Measurements from ENCODE around the gene ANKMY2. TPM values are rescaled to one million over a fixed set of nuclear protein-coding genes. Genes with fewer than 3 reads are reported as not detected.
"Not testable (repeated sequence)": the region's sequence is repeated elsewhere in the genome, so short reads cannot be mapped to it uniquely, and the experiment has no call there.

ANKMY2 gene
- 6.9 and 8.4 TPM in 2 replicates for total RNA-seq

DNA sequence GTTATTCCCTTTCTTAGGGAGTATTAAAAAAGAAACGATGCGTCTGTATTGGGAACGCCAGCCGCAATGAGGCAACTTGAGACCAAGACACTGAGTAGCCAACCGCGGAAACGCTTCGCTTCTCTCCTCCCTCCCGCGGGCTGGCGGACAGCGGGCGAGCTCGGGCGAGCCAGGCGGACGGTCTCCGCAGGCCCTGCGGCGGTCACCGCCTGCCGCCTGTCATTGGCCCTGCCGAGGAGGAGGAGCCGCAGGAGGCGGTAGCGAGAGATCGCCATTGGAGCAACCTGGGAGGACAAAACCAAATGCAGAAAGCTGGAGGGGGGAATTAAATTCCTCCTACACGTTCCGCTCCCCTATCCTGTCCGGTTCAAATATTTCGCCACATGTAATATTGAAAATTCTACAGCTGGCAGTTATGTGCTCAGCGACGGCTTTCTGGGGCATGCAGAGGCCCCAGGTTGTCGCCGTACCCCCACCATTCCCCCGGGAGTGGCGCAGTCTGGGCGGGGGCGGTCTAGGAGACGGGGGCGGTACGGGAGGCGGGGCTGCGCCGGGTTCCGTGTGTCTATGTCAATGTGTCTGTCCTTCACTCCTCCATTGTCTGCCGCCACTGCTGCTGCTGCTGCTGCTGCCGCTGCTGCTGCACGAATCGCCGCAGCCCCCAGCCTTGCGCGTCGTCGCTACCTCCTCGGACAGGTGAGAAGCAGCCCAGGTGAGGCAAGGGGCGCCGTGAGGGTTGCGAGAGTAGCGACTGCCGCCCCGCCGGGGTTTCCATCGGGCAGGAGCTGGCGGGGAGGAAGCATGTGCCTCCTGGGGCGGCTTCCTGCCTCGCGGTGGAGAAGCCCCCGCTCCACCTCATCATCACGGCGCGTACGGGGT, at the start of gene ANKMY2, which contains the start of gene BZW2:
TSS of gene ANKMY2 (minus strand) at position 162 of the 879 bp plus-strand sequence. CDS start 181 bp downstream, outside the sequence.
TSS of gene BZW2 (plus strand) at position 589 of the 879 bp plus-strand sequence. CDS start 19,263 bp downstream, outside the sequence.
- peaks cover 60% of the 10 kb centered on the region for H3K4me1 Mint-ChIP-seq (ENCODE audit: low read depth)
- H3K9me3 Mint-ChIP-seq, result no peaks in the 10 kb centered on the region
- DNase-seq (ENCODE audit: low spot score), result peak; percentile 93
- peak within 1 kb of the TSS; percentile 98 for H3K4me3 Mint-ChIP-seq
- no peaks in the 10 kb centered on the region for H3K27me3 Mint-ChIP-seq (ENCODE audit: insufficient read depth)
- intact Hi-C loops (cut with micrococcal nuclease), result loop anchor here (1.0 to 10.0 kb wide), 9 partner anchors 17 to 1295 kb away; partner anchors contain the start of genes AHR, SNX13 and TSPAN13
- H3K36me3 Mint-ChIP-seq (ENCODE audit: low read depth), result peaks cover 28% of the 10 kb centered on the region
- H3K27ac Mint-ChIP-seq, result peak within 1 kb of the TSS; percentile 100

DNA sequence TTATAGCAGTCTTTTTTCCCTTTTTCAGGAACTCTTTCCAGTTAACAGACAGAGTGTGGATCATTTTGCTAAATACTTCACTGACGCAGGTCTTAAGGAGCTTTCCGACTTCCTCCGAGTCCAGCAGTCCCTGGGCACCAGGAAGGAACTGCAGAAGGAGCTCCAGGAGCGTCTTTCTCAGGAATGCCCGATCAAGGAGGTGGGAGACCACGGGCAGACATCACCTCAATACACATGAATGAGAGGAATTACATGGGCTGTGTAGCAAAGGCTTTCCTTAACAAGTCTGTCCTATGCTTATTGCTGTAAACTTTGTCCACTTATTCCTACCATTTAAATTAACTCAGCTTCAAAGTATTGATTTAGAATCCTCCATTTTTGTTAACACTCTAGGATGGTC, 49.3 kb upstream of the ANKMY2 start:
- Mint-ChIP-seq H3K27ac (no peak overlapping the region), H3K36me3 (ENCODE audit: low read depth) (peaks cover 50% of the 10 kb centered on the region), H3K4me1 (ENCODE audit: low read depth) (no peaks in the 10 kb centered on the region), H3K4me3 (no peak overlapping the region), H3K9me3 (no peaks in the 10 kb centered on the region), H3K27me3 (ENCODE audit: insufficient read depth) (no peaks in the 10 kb centered on the region)
- intact Hi-C loops (cut with micrococcal nuclease), result loop anchor here (1.0 to 2.0 kb wide), 2 partner anchors 48 to 223 kb away; partner anchors contain the start of gene BZW2
- DNase-seq (ENCODE audit: low spot score), result no peak

DNA sequence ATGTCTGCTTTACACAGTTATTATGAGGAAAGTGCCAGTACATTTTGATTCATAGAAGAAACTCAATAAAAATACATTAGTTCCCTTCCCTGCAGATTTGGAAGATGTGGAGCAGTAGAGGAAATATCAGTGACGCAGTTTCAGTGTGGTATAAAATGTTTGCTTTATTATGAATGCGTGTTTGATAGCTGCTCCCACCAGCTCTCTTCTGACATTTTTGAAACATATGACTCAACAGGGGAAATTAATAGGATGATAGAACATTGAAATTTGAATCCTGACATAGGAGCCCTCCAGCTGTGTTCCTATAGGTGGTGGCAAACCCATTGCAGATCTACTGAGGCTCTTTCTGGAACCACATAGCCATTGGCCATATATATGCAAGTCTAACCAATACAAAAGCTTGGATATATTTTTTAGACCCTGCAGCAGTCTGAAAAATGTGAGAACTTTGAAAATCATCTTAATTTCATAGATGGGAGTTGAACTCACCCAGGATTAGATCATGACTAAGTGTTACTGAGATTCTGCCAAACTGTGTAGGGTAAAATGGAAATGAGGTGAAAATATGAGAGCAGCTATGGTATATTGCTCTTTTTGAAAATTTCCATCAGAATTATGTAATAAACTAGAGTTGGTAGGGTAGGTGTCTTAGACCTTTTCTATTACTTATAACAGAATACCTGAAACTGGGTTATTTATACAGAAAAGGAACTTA, 48.2 kb upstream of the ANKMY2 start:
- intact Hi-C loops (cut with micrococcal nuclease), result loop anchor here (2.0 kb wide), 1 partner anchor 47 kb away; the partner anchor contains the start of gene BZW2
- no peaks in the 10 kb centered on the region for H3K4me1 Mint-ChIP-seq (ENCODE audit: low read depth)
- H3K4me3 Mint-ChIP-seq, result no peak overlapping the region
- H3K27ac Mint-ChIP-seq, result no peak overlapping the region
- H3K27me3 Mint-ChIP-seq (ENCODE audit: insufficient read depth), result no peaks in the 10 kb centered on the region
- no peaks in the 10 kb centered on the region for H3K9me3 Mint-ChIP-seq
- DNase-seq (ENCODE audit: low spot score), result no peak
- H3K36me3 Mint-ChIP-seq (ENCODE audit: low read depth), result peaks cover 42% of the 10 kb centered on the region

DNA sequence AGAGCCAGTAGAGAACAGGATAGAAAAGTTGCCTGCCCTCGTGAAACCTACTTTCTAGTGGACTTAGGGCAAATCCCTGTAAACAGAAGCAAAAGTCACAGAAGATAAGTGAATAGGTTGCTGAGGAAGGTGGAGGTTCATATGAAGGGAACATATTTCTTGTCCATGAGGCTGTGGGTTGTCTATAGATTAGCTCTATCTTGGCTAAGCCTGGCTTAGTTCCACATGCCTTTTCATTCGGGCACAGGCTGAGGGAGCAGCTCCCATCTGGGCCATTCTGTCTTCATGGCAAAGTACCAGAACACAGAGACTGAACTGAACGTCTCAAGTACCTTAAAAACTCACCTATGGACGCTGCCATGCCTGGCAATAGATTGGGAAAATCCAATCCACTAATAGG, 45.7 kb upstream of the ANKMY2 start:
- intact Hi-C loops (cut with micrococcal nuclease), result no loop called here
- H3K27me3 Mint-ChIP-seq (ENCODE audit: insufficient read depth), result no peaks in the 10 kb centered on the region
- no peak overlapping the region for H3K27ac Mint-ChIP-seq
- H3K4me1 Mint-ChIP-seq (ENCODE audit: low read depth), result no peaks in the 10 kb centered on the region
- DNase-seq (ENCODE audit: low spot score), result no peak
- H3K9me3 Mint-ChIP-seq, result no peaks in the 10 kb centered on the region
- no peak overlapping the region for H3K4me3 Mint-ChIP-seq
- H3K36me3 Mint-ChIP-seq (ENCODE audit: low read depth), result peaks cover 34% of the 10 kb centered on the region

DNA sequence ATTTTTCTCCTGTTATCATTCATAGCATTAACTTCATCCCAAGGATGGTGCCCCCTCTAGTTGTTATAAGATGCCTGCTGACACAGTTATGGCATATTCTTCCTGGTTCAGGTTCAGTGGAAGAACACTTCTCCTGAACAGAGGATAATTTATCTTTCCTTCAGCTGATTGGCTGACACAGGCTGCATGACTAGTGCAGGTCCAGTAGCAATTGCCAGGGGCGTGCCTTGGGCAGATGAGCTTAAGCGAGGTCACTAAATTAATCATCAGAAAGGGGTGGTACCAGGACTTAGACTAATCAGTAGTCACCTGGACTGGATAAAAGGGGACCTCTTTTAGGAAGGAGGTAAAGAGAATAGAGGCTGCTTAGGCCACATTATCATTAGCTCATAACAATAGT, 42.7 kb upstream of the ANKMY2 start:
- Mint-ChIP-seq H3K9me3 (no peaks in the 10 kb centered on the region), H3K27ac (no peak overlapping the region), H3K27me3 (ENCODE audit: insufficient read depth) (no peaks in the 10 kb centered on the region), H3K36me3 (ENCODE audit: low read depth) (peaks cover 41% of the 10 kb centered on the region), H3K4me1 (ENCODE audit: low read depth) (peaks cover 19% of the 10 kb centered on the region), H3K4me3 (no peak overlapping the region)
- no peak for DNase-seq (ENCODE audit: low spot score)
- intact Hi-C loops (cut with micrococcal nuclease), result no loop called here

DNA sequence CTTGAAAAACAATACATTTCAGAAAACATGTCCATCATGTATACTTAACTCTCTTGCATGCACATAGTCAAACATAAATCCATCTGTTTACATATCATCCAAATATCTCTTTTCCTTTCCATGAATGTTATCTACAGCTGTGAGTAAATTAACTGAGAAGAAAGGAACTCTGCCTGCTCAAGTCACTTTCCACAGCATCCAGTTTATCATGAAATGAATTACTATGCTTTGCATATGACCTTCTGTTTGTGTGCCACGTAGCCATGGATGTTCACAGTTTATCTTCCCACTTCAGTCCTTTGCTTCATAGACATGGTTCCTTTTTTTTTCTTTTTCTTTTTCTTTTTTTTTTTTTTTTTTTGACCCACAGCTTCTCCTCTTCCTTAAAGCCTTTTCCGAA, 40.0 kb upstream of the ANKMY2 start:
- peak overlapping the region; percentile 45 for H3K4me3 Mint-ChIP-seq
- peaks cover 42% of the 10 kb centered on the region for H3K36me3 Mint-ChIP-seq (ENCODE audit: low read depth)
- H3K27ac Mint-ChIP-seq, result peak overlapping the region; percentile 91
- H3K27me3 Mint-ChIP-seq (ENCODE audit: insufficient read depth), result no peaks in the 10 kb centered on the region
- intact Hi-C loops (cut with micrococcal nuclease), result no loop called here
- DNase-seq (ENCODE audit: low spot score), result no peak
- H3K9me3 Mint-ChIP-seq, result no peaks in the 10 kb centered on the region
- peaks cover 19% of the 10 kb centered on the region for H3K4me1 Mint-ChIP-seq (ENCODE audit: low read depth)

DNA sequence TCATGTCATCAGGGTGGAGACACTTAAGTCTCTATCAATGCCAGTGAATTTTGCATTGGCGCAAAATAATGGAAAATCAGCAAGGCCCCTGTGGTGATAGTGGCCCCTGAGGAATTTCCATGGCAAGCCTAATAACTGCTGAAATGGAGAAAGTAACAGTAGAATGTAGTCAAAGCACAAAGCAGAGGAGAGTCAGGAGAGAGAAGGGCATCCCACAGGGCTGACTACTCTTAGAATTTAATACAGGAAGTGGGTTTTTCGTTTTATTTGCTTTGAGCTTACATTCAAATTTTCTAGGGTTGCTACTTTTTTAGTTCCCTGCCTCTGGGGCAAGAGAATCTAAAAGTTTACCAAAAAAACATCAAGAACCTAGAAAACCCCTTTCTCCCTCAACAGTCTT, 39.4 kb upstream of the ANKMY2 start:
- H3K27me3 Mint-ChIP-seq (ENCODE audit: insufficient read depth), result no peaks in the 10 kb centered on the region
- peak overlapping the region; percentile 91 for H3K27ac Mint-ChIP-seq
- DNase-seq (ENCODE audit: low spot score), result no peak
- H3K4me3 Mint-ChIP-seq, result peak overlapping the region; percentile 45
- H3K4me1 Mint-ChIP-seq (ENCODE audit: low read depth), result peaks cover 19% of the 10 kb centered on the region
- H3K9me3 Mint-ChIP-seq, result no peaks in the 10 kb centered on the region
- H3K36me3 Mint-ChIP-seq (ENCODE audit: low read depth), result peaks cover 47% of the 10 kb centered on the region
- intact Hi-C loops (cut with micrococcal nuclease), result no loop called here

DNA sequence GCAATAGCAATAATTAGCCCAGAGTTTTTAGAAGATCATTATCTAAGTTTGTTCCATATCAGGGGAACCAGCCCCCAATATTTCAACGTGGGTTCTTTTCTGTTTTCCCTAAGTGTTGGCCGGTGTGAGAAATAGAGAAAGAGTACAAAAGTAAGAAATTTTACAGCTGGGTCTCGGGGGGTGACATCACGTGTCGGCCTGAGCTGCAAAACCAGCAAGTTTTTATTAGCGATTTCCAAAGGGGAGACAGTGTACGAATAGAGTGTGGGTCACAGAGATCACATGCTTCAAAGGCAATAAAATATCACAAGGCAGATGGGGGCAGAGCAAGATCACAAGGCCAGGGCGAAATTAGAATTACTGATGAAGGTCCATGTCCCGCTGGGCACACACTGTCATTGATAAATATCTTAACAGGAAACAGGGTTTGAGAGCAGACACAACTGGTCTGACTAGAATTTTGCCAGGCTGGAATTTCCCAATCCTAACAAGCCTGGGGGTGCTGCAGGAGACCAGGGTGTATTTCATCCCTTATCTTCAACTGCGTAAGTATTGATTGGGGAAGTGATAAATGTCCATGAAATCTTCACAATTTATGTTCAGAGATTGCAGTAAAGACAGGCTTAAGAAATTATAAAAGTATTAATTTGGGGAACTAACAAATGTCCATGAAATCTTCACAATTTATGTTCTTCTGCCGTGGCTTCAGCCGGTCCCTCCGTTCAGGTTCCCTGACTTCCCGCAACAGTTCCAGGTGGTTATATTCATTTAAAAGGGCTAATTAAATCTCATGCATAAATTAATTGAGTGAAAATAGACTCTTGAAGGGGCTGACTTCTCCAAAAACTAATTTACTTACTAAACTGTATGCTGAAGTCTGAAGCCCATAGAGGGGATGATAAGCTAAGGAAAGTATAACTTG, 33.4 kb upstream of the ANKMY2 start:
- intact Hi-C loops (cut with micrococcal nuclease); H3K4me3 Mint-ChIP-seq; H3K27ac Mint-ChIP-seq; H3K4me1 Mint-ChIP-seq (ENCODE audit: low read depth); H3K27me3 Mint-ChIP-seq (ENCODE audit: insufficient read depth); H3K9me3 Mint-ChIP-seq; DNase-seq (ENCODE audit: low spot score): not testable (repeated sequence)
- peaks cover 43% of the 10 kb centered on the region for H3K36me3 Mint-ChIP-seq (ENCODE audit: low read depth)

DNA sequence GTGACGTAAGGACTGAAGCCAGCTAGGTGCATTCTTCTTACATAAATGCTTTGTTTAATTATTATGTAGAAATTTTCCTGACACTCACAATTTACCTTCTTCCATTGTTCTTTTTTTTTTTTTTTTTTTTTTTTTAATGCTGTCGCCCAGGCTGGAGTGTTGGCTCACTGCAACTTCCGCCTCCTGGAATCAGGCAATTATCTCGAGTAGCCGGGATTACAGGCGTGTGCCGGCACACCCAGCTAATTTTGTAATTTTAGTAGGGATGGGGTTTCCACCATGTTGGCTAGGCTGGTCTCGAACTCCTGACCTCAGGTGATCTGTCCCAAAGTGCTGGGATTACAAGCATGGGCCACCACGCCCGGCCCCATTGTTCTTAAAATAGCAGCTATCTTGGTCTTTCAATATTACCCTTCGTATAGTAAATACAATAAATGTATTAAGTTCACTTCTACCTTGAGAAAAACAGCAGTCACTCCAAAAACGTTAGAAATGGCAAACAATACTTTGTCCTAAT, 32.5 kb upstream of the ANKMY2 start:
- no peaks in the 10 kb centered on the region for H3K9me3 Mint-ChIP-seq
- no peak overlapping the region for H3K4me3 Mint-ChIP-seq
- no peaks in the 10 kb centered on the region for H3K27me3 Mint-ChIP-seq (ENCODE audit: insufficient read depth)
- H3K4me1 Mint-ChIP-seq (ENCODE audit: low read depth), result no peaks in the 10 kb centered on the region
- intact Hi-C loops (cut with micrococcal nuclease), result no loop called here
- no peak for DNase-seq (ENCODE audit: low spot score)
- peaks cover 39% of the 10 kb centered on the region for H3K36me3 Mint-ChIP-seq (ENCODE audit: low read depth)
- H3K27ac Mint-ChIP-seq, result no peak overlapping the region

DNA sequence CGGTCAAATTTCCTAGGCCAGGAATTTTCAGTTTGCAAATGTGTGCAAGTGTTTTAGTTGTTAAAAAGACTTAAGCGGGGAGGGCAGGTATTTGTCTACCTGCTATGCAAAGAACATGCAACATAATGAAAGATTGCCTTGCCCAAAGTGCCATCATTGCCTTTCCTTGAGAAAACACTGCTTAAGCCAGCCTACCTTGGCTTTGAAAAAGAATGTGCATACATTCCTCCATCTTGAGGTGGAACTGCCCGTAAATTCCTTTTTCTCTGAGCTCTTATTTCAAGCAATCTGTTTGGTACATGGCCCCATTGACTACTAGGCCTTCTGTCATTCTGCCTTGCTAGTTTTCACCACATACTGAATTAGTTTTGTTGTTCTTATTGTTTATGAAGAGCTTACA, 29.7 kb upstream of the ANKMY2 start:
- Mint-ChIP-seq H3K36me3 (ENCODE audit: low read depth) (peaks cover 38% of the 10 kb centered on the region), H3K4me1 (ENCODE audit: low read depth) (peaks cover 9% of the 10 kb centered on the region)

DNA sequence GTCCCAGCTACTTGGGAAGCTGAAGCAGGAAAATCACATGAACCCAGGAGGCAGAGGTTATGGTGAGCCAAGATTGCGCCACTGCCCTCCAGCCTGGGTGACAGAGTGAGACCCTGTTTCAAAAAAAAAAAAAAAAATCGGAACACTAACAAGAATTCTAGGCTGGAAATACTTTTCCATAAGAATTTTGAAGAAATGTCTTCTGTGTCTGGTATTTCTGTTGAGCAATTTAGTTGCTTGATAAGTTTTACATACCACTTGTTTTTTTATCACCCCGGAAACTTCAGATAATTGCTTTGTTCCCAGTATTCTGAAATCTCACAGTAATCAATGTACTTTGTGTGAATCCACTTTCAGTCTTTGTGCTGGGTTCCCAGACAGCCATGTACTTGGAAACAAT, 26.3 kb upstream of the ANKMY2 start:
- Mint-ChIP-seq H3K9me3 (no peaks in the 10 kb centered on the region), H3K27ac (no peak overlapping the region), H3K27me3 (ENCODE audit: insufficient read depth) (no peaks in the 10 kb centered on the region), H3K4me1 (ENCODE audit: low read depth) (peaks cover 16% of the 10 kb centered on the region), H3K4me3 (no peak overlapping the region), H3K36me3 (ENCODE audit: low read depth) (peaks cover 40% of the 10 kb centered on the region)
- intact Hi-C loops (cut with micrococcal nuclease), result no loop called here
- DNase-seq (ENCODE audit: low spot score), result no peak

More for the DNA sequence above, 29.7 kb upstream of the ANKMY2 start:
- no peak for DNase-seq (ENCODE audit: low spot score)
- intact Hi-C loops (cut with micrococcal nuclease), result no loop called here
- H3K9me3 Mint-ChIP-seq, result no peaks in the 10 kb centered on the region
- H3K4me3 Mint-ChIP-seq, result no peak overlapping the region
- H3K27me3 Mint-ChIP-seq (ENCODE audit: insufficient read depth), result no peaks in the 10 kb centered on the region
- no peak overlapping the region for H3K27ac Mint-ChIP-seq

DNA sequence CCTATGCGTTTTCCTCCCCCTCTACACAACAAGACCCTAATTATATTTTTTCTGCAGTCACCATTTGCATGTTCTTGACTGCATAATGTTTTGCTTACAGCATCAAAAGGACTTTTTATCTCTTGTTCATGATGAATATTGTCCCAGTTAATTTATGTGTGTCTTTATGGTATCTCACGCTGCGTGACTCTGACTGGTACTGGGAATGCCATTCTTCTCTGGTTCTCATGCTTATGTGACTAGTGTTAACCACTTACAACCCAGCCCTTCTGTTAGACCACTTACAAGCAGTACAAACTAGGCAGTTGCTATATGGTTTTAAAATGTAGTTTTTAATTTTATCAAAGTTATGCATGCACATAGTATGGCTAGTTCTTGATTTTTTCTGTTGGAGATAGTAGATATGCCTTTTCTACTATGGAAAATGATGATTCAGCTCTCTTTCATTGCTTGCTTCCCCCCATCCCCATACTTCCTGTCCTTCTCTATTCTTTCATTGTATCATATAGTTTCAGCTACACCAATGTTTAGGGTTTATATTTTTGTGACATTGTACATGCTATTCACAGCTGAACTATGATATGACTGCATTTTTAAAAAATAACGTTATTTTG, 25.3 kb upstream of the ANKMY2 start:
- peaks cover 16% of the 10 kb centered on the region for H3K4me1 Mint-ChIP-seq (ENCODE audit: low read depth)
- H3K27me3 Mint-ChIP-seq (ENCODE audit: insufficient read depth), result no peaks in the 10 kb centered on the region
- no peak overlapping the region for H3K4me3 Mint-ChIP-seq
- no peaks in the 10 kb centered on the region for H3K9me3 Mint-ChIP-seq
- intact Hi-C loops (cut with micrococcal nuclease), result no loop called here
- peaks cover 38% of the 10 kb centered on the region for H3K36me3 Mint-ChIP-seq (ENCODE audit: low read depth)
- H3K27ac Mint-ChIP-seq, result no peak overlapping the region
- DNase-seq (ENCODE audit: low spot score), result no peak

Data from activated T-helper 1 cell treated with anti-CD3 and anti-CD28 coated beads, Interleukin-12 subunit alpha, Interleukin-12 subunit beta, Interleukin-2, Interleukin-4 antibody, amounts not matched to agents 30 ng/mL and 10 ng/mL and 1 ng/mL, durations not matched to agents 14 hours and 24 hours and 36 hours (primary cell).